Measurements from ENCODE around the gene PACS1. TPM values are rescaled to one million over a fixed set of nuclear protein-coding genes. Genes with fewer than 3 reads are reported as not detected.

Gene PACS1
- polyA plus RNA-seq, 1 of the 3 experiments (the other 2 are of a cell fraction), result 37.3 TPM

DNA sequence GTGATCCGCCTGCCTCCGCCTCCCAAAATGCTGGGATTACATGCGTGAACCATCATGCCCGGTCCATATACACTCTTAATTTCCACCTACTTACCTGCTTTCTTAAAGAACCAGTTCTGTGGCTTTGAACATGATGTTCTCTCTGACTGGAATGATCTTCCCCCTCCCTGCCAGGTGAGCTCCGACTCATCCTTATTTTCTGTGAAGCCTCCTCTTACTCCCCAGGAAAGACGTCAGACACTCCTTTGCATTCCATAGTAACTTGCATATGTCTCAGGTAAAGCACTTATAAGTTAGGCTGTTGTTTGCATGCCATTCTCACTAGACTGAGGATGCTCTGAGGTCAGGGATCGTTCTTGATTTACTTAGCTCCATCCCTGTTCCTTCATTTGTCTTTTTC, 106.6 kb downstream of the PACS1 start:
- CTCF ChIA-PET, result interaction anchor here (1.4 kb wide), 1 partner anchor 20 kb away, joined by 4 read pairs; no protein-coding TSS in a partner anchor
- H3K36me3 ChIP-seq (replicated peaks in 1 of 2; ENCODE audit: control insufficient read depth in 1 of 2, insufficient read depth in 2 of 2, low read length in 1 of 2), result no peaks in the 10 kb centered on the region
- DNase-seq, result no peak
- TF ChIP-seq, protein P1, sequence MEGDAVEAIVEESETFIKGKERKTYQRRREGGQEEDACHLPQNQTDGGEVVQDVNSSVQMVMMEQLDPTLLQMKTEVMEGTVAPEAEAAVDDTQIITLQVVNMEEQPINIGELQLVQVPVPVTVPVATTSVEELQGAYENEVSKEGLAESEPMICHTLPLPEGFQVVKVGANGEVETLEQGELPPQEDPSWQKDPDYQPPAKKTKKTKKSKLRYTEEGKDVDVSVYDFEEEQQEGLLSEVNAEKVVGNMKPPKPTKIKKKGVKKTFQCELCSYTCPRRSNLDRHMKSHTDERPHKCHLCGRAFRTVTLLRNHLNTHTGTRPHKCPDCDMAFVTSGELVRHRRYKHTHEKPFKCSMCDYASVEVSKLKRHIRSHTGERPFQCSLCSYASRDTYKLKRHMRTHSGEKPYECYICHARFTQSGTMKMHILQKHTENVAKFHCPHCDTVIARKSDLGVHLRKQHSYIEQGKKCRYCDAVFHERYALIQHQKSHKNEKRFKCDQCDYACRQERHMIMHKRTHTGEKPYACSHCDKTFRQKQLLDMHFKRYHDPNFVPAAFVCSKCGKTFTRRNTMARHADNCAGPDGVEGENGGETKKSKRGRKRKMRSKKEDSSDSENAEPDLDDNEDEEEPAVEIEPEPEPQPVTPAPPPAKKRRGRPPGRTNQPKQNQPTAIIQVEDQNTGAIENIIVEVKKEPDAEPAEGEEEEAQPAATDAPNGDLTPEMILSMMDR (IDR thresholded peaks at IDR 0.05), result no peak
- TF ChIP-seq EP300 (IDR thresholded peaks at IDR 0.05; ENCODE audit: borderline replicate concordance in 1 of 2, low read depth in 1 of 2, low read length in 1 of 2) (no peak), MXI1 (IDR thresholded peaks at IDR 0.05; ENCODE audit: low read depth, low read length) (no peak)
- no peak overlapping the region for H3K27ac ChIP-seq (ENCODE audit: low read depth in 2 of 2, low read length in 1 of 2)
- peaks cover 12% of the 10 kb centered on the region for H4K20me1 ChIP-seq (ENCODE audit: insufficient read depth)
- no peak overlapping the region for H2AFZ ChIP-seq (ENCODE audit: low read depth)
- H3K9me3 ChIP-seq, result no peaks in the 10 kb centered on the region
- WGBS (ENCODE audit: low lambda C conversion rate), result 94% methylated on average over 7 of the region's 7 CpGs
- peaks cover 0 to 2% of the 10 kb centered on the region in 2 experiments; a peak in 1 of 4 replicates for H3K4me1 ChIP-seq (ENCODE audit: control insufficient read depth in 1 of 2, insufficient read depth in 2 of 2, low read depth in 1 of 2, low read length in 1 of 2)
- POLR2A ChIA-PET, result no interaction called here
- no peak overlapping the region for H3K4me2 ChIP-seq
- no peak overlapping the region for H3K9ac ChIP-seq
- no peaks in the 10 kb centered on the region for H3K27me3 ChIP-seq (ENCODE audit: insufficient read depth)
- H3F3A ChIP-seq (replicated peaks; ENCODE audit: insufficient read depth), result no peaks in the 10 kb centered on the region
- no peaks in the 10 kb centered on the region for H3K9me2 ChIP-seq
- H3K4me3 ChIP-seq (ENCODE audit: low read depth in 2 of 2, low read length in 1 of 2), result no peak overlapping the region
- H3K79me2 ChIP-seq (ENCODE audit: insufficient read depth), result peaks cover 95% of the 10 kb centered on the region

DNA sequence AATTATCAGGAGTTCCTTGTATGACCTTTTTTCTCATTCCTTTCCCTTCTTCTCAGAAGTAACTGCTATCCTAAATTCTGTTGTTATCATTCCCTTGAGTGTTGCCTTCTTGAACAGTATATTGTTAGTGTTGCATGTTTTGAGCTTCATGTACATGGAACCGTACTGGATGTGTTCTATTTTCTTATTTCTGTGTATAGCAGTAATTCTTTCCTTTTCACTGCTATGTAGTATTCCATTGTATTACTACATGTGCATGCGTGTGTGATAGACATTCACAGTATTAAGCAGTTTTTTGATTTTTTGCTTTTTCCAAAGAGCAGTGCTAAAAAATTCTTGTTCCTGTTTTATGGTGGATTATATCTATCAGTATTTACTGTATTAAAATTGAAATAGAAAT, 108.1 kb downstream of the PACS1 start:
- no peak overlapping the region for H3K27ac ChIP-seq (ENCODE audit: low read depth in 2 of 2, low read length in 1 of 2)
- peaks cover 0 to 2% of the 10 kb centered on the region in 2 experiments; a peak in 1 of 4 replicates for H3K4me1 ChIP-seq (ENCODE audit: control insufficient read depth in 1 of 2, insufficient read depth in 2 of 2, low read depth in 1 of 2, low read length in 1 of 2)
- ChIA-PET CTCF (interaction anchor here (1.9 to 2.6 kb wide), 2 partner anchors 45 to 110 kb away, joined by 4 to 8 read pairs; no protein-coding TSS in a partner anchor), POLR2A (no interaction called here)
- 94% methylated on average over 2 of the region's 2 CpGs for WGBS (ENCODE audit: low lambda C conversion rate)
- H3K9me3 ChIP-seq, result no peaks in the 10 kb centered on the region
- peaks cover 96% of the 10 kb centered on the region for H3K79me2 ChIP-seq (ENCODE audit: insufficient read depth)
- TF ChIP-seq, protein P2, sequence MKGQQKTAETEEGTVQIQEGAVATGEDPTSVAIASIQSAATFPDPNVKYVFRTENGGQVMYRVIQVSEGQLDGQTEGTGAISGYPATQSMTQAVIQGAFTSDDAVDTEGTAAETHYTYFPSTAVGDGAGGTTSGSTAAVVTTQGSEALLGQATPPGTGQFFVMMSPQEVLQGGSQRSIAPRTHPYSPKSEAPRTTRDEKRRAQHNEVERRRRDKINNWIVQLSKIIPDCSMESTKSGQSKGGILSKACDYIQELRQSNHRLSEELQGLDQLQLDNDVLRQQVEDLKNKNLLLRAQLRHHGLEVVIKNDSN (IDR thresholded peaks at IDR 0.05; ENCODE audit: borderline replicate concordance, low read depth), result no peak
- TF ChIP-seq MEF2A (IDR thresholded peaks at IDR 0.05; ENCODE audit: borderline replicate concordance, low read depth) (no peak), NRF1 (IDR thresholded peaks at IDR 0.05; ENCODE audit: low read depth, low read length) (no peak), TEAD4 (IDR thresholded peaks at IDR 0.05; ENCODE audit: borderline replicate concordance, insufficient read depth) (no peak), POLR2AphosphoS5 (IDR thresholded peaks at IDR 0.05; ENCODE audit: low read depth, low read length) (no peak), YY1 (IDR thresholded peaks at IDR 0.05; ENCODE audit: low read depth) (no peak), FOXM1 (IDR thresholded peaks at IDR 0.05; ENCODE audit: low read depth) (no peak), MXI1 (IDR thresholded peaks at IDR 0.05; ENCODE audit: low read depth, low read length) (no peak)
- TF ChIP-seq, protein P1 (IDR thresholded peaks at IDR 0.05), result no peak
- TF ChIP-seq, protein P3, sequence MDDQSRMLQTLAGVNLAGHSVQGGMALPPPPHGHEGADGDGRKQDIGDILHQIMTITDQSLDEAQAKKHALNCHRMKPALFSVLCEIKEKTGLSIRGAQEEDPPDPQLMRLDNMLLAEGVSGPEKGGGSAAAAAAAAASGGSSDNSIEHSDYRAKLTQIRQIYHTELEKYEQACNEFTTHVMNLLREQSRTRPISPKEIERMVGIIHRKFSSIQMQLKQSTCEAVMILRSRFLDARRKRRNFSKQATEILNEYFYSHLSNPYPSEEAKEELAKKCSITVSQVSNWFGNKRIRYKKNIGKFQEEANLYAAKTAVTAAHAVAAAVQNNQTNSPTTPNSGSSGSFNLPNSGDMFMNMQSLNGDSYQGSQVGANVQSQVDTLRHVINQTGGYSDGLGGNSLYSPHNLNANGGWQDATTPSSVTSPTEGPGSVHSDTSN (IDR thresholded peaks at IDR 0.05), result no peak
- TF ChIP-seq, protein P4, sequence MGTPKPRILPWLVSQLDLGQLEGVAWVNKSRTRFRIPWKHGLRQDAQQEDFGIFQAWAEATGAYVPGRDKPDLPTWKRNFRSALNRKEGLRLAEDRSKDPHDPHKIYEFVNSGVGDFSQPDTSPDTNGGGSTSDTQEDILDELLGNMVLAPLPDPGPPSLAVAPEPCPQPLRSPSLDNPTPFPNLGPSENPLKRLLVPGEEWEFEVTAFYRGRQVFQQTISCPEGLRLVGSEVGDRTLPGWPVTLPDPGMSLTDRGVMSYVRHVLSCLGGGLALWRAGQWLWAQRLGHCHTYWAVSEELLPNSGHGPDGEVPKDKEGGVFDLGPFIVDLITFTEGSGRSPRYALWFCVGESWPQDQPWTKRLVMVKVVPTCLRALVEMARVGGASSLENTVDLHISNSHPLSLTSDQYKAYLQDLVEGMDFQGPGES (IDR thresholded peaks at IDR 0.05; ENCODE audit: low read depth, low read length), result no peak
- no peaks in the 10 kb centered on the region for H3F3A ChIP-seq (replicated peaks; ENCODE audit: insufficient read depth)
- no peaks in the 10 kb centered on the region for H3K9me2 ChIP-seq
- no peak for DNase-seq
- H3K36me3 ChIP-seq (replicated peaks in 1 of 2; ENCODE audit: control insufficient read depth in 1 of 2, insufficient read depth in 2 of 2, low read length in 1 of 2), result no peaks in the 10 kb centered on the region
- H4K20me1 ChIP-seq (ENCODE audit: insufficient read depth), result peaks cover 19% of the 10 kb centered on the region
- no peak overlapping the region for H3K4me2 ChIP-seq
- H3K4me3 ChIP-seq (ENCODE audit: low read depth in 2 of 2, low read length in 1 of 2), result no peak overlapping the region
- no peak overlapping the region for H2AFZ ChIP-seq (ENCODE audit: low read depth)
- no peak overlapping the region for H3K9ac ChIP-seq
- H3K27me3 ChIP-seq (ENCODE audit: insufficient read depth), result no peaks in the 10 kb centered on the region

Data from SK-N-SH (cell line).